ENCODE data around the gene PCDHGA7.
A peak's percentile ranks its signal among the peaks of the same experiment; 100 is the strongest.
"Not testable (repeated sequence)": the region's sequence is repeated elsewhere in the genome, so short reads cannot be mapped to it uniquely, and the experiment has no call there.

Gene PCDHGA7

GRCh38 chr5:141402553-141403243 lies 20.2 kb downstream of the PCDHGA7 start, which contains the start of gene PCDHGA9:
TSS of gene PCDHGA9 (plus strand) at chr5:141402778. CDS start at chr5:141402953, 175 bp downstream.
- peak; percentile 39 for DNase-seq

- DNase-seq = no peak
These were observed 20.8 kb downstream of the PCDHGA7 start for GRCh38 chr5:141403387-141403786.

GRCh38 chr5:141407790-141408505 lies 25.4 kb downstream of the PCDHGA7 start, which contains the start of gene PCDHGB6:
TSS of gene PCDHGB6 (plus strand) at chr5:141408021. CDS start at chr5:141408203, 182 bp downstream.
- DNase-seq = peak; percentile 52

- no peak for DNase-seq
These were observed 27.2 kb downstream of the PCDHGA7 start for GRCh38 chr5:141409598-141410306.

GRCh38 chr5:141411575-141411974 lies 29.0 kb downstream of the PCDHGA7 start:
- no peak for DNase-seq

GRCh38 chr5:141412854-141413539 lies 30.5 kb downstream of the PCDHGA7 start, which contains the start of gene PCDHGA10:
TSS of gene PCDHGA10 (plus strand) at chr5:141412987. CDS start at chr5:141413176, 189 bp downstream.
- peak; percentile 68 for DNase-seq

- DNase-seq = no peak
These were observed 31.1 kb downstream of the PCDHGA7 start for GRCh38 chr5:141413540-141414069.

GRCh38 chr5:141414548-141415274 lies 32.2 kb downstream of the PCDHGA7 start:
- not testable (repeated sequence) for DNase-seq

GRCh38 chr5:141415275-141415618 lies 32.7 kb downstream of the PCDHGA7 start:
- not testable (repeated sequence) for DNase-seq

- peak; percentile 80 for DNase-seq
These were observed 35.1 kb downstream of the PCDHGA7 start, which contains the start of gene PCDHGB7 for GRCh38 chr5:141417494-141418172. TSS of gene PCDHGB7 (plus strand) at chr5:141417677. CDS start at chr5:141417860, 183 bp downstream.

GRCh38 chr5:141419074-141419880 lies 36.7 kb downstream of the PCDHGA7 start:
- DNase-seq = no peak

GRCh38 chr5:141420855-141421488 lies 38.4 kb downstream of the PCDHGA7 start, which contains the start of gene PCDHGA11:
TSS of gene PCDHGA11 (plus strand) at chr5:141421051. CDS start at chr5:141421228, 177 bp downstream.
- peak; percentile 76 for DNase-seq

- DNase-seq = no peak
These were observed 38.9 kb downstream of the PCDHGA7 start for GRCh38 chr5:141421489-141421855.

GRCh38 chr5:141422742-141423291 lies 40.3 kb downstream of the PCDHGA7 start:
- DNase-seq = no peak

GRCh38 chr5:141427783-141428426 lies 45.4 kb downstream of the PCDHGA7 start:
- DNase-seq = no peak

- DNase-seq = peak; percentile 79
These were observed 48.0 kb downstream of the PCDHGA7 start, which contains the start of gene PCDHGA12 for GRCh38 chr5:141430332-141431113. TSS of gene PCDHGA12 (plus strand) at chr5:141430507. CDS start at chr5:141430760, 253 bp downstream.

GRCh38 chr5:141431286-141431685 lies 48.7 kb downstream of the PCDHGA7 start:
- DNase-seq = no peak

GRCh38 chr5:141432308-141432707 lies 49.8 kb downstream of the PCDHGA7 start:
- DNase-seq = not testable (repeated sequence)
